Inflammatory macrophage (primary cell): Measurements from ENCODE around the gene NOD1.

Experiments
- DNase-seq, 2 donors: peaks; one replicate each; pipeline ENCODE4 v3.0.0-alpha.2; 2020 to 2022

NOD1 gene

GRCh38 chr7:30470163-30470770, 8.3 kb downstream of the NOD1 start:
- DNase-seq: no peak

DNA sequence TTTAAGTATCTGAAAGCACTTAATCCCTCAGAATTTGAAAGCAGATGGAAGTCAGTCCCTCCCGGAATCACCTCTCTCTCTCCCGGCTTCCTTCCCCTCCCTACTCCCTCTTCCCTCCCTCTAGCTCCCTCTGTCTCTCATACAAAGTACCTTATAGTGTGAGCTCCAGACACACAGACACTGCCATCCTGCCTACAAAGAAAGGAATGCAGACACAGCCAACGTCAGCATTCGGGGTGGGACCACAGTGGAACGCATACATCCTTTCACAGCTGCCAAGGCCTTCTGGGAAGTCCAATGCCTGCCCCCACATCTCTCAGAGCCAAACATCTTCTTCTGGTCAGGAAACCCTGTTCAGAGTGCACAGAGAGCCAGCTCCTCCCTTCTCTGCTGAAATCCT, 9.3 kb downstream of the NOD1 start:
- no peak for DNase-seq

- no peak for DNase-seq
Measured at GRCh38 chr7:30468791-30469190, 9.8 kb downstream of the NOD1 start.

DNA sequence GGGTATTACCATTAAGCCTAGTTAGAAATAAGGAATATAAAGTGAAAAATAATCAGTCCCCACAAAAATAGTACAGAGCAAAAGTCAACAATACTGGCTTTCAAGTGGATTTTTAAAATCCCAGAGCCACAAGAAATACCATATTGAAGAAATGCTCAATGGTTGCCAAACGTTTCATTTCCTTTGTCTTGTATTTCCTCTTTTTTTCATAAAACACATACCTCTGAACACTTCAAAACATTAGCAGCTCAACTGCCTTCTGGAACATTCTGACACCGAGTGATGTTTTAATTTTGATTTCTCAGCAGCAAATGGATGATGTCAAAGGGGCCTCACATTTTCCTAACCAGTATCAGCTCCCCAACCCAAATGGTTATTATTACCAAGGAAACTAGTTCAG, 10.5 kb downstream of the NOD1 start:
- peak in 1 of 2 donors; percentile 45 for DNase-seq

GRCh38 chr7:30467271-30467670, 11.3 kb downstream of the NOD1 start:
- no peak for DNase-seq

DNA sequence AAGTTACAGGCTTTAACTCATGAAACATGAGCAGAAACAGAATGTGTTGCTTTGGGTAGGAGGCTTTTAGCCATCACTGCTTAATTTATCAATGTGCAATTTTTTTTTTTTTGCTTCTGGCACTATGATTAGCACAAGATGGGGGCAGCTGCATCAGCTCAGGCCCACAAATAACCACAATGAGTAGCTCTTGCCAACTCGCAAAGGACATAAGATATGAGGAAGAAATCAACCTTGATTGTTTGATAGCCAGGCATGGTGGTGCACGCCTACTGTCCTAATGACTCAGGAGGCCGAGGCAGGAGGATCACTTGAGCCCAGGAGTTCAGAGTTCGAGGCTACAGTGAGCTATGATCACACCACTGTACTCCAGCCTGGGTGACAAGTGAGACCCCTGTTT, 12.3 kb downstream of the NOD1 start:
- DNase-seq: no peak

GRCh38 chr7:30465811-30466180, 12.8 kb downstream of the NOD1 start:
- no peak for DNase-seq

- peak in 1 of 2 donors; percentile 20 for DNase-seq
Measured at GRCh38 chr7:30465046-30465810, 13.4 kb downstream of the NOD1 start.

- DNase-seq: peak; percentile 54 to 56
Measured at GRCh38 chr7:30464231-30464671, 14.3 kb downstream of the NOD1 start.

DNA sequence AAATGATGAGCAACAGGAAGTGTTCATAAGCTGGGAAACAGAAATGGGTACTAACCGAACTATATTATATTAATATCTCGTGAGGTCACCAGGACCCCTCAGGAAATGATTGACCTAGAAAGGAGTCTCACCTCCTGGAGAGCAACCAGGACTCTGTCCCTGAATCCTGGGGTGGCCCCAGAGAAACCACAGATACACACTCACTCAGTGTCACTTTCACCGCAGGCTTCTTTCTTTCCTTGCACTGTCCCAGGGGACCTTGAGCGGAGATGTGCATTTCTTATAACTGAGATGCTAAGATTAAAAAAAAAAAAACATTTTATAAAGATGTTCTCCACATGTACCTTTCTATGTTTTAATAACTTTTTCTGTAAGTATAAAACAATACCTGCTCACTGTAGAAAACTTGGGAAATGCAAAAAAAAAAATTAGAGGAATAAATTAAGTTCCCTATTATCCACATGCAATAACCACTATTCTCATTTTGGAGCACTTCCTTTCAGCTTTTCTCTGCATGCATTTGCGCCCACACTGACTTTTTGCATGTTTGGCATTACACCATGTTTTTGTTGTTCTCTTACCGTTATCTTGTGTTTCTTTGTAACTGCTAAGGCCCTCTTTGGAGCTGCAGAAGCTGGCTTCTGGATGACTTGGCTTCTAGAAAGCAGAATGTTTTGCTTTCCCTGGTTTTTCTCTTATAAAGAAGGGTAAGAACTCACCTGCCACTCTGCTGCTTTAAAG, 15.0 kb downstream of the NOD1 start:
- peak; percentile 77 to 79 for DNase-seq

- DNase-seq: peak; percentile 57 to 80
Measured at GRCh38 chr7:30462179-30462578, 16.4 kb downstream of the NOD1 start.

DNA sequence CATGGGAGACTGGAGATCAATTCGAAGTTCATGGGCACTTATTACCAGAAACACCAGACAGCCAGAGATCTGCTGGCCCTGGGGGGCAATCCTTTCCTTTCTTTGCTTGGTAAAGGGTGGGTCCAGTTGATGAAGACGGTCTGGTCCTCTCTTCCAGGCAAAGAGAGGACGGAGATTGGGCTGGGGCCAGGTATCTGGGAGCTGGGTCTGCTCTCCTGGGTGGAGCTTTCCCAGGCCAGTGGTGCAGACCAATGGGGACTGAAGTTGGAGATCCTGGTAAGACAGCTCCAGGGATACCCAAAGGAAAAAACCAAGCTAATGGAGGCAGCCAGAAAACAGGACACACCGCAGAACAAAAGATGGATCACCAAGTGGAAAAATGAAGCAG, 18.3 kb downstream of the NOD1 start:
- no peak for DNase-seq

- DNase-seq: peak; percentile 36 to 45
Measured at GRCh38 chr7:30459591-30460245, 18.9 kb downstream of the NOD1 start.

GRCh38 chr7:30458311-30458710, 20.3 kb downstream of the NOD1 start:
- DNase-seq: no peak

DNA sequence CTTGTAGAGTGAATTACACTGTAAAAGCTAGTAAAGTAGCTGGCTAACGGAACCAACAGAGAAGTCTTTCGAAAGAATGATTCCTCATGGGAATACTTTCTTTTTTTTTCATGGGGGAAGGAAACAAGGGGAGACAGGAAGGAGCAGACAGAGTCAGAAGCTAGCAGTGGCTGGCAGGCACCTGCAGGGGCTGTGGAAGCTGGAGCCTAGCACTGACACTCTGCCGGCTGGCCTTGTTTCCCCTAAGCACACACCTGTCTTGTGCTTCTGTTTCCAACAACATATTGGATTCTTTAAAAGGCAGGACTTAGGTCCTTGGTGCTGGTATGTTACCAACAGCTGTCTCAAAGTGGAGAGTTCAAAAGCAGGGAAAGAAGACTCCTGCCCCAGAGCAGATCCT, 24.7 kb downstream of the NOD1 start:
- DNase-seq: no peak

DNA sequence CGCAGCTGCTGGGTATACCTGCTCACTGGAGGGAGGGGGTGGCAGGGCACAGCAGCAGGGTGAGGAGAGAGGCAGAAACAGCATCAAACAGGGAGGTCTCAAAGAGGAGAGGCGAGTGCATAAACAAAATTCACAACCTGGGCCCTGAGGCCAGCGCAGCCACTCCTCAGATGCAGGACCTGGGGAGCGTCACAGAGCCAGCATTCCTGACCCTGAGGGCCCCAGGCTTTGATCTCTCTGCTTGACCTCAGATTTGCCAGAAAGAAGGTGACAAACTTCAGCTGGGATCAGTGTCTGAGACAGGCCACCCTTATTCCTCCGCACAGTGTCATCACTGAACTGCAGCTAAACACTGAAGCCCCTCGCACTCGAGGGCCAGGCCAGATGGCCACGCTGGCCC, 25.6 kb downstream of the NOD1 start:
- no peak for DNase-seq

GRCh38 chr7:30452280-30452930, 26.2 kb downstream of the NOD1 start:
- no peak for DNase-seq

GRCh38 chr7:30451539-30452279, 26.9 kb downstream of the NOD1 start:
- no peak for DNase-seq

DNA sequence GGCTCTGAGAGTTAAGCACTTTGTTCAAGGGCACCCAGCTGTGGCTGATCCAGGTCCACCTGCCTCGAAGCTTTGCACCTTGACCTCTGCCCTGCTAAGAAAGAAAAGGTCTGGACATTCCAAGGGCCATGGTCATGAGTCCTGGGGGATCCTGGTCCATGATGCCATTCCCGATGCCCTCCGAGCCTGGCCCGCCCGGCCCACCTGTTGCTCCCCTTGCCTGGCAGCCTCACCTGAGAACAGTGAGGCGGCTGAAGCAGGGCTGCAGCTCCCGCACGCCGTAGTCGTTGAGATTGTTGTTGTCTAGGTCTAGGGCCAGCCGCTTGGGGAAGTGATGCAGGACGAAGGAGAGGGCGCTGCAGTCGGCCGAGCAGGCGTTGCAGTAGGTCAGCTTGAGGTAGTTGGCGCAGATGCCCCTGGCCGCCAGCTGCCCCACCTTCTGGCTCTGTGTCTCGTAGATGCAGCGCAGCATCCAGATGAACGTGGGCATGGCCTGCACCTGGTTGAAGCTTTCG, 27.5 kb downstream of the NOD1 start:
- DNase-seq: no peak

DNA sequence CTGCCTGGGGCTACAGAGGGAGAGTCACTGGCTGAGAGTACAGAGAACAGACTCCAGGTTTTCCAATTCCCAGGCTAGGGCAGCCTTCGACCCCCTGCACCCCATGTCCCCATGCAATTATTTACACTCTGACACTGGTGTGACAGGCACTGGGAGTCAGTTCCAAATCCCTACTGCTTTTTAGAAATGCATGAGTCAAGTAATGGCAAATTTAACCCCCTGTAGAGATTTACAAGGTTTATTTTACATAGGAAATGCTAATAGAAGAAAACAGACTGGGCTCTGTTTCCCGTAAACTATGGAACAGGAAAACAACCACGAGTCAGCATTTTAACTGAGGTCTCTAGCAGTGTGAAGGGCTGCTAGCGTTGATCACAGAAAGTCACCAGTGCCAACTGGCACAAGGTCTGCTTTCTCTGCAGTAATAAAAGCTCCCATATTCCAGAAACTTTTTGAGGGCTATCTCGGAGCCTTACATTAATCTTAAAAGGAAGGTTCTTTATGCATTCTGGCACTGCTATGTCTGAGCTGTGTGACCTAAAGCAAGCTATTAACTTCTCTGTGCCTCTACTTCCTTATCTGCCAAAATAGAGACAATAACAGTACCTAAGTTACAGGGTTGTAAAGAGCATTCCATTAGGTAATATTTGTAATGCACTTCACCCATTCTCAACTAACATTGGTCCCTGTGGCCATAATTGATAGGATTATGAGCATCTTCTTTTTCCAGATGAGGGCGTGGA, 28.2 kb downstream of the NOD1 start:
- no peak for DNase-seq
